Activated naive CD8-positive, alpha-beta T cell treated with anti-CD3 and anti-CD28 coated beads, Interleukin-2, amount 10 ng/mL, durations not matched to agents 7 days and 5 days (primary cell): ENCODE measurements around the gene MPHOSPH9. TPM values are rescaled to one million over a fixed set of nuclear protein-coding genes. Genes with fewer than 3 reads are reported as not detected.
A peak's percentile ranks its signal among the peaks of the same experiment; 100 is the strongest.

ENCODE experiments used
- ATAC-seq: fragments of 150-1000 bp; cut with Tn5 transposase; one replicate; pipeline ENCODE4 v1.10.0; 2021; ENCODE audit warnings: low read depth, moderate library complexity
- POLR2A ChIA-PET: fragments of 350-600 bp; sonication (Branson Sonifier 250); formaldehyde crosslinking; loops from one replicate; lab custom pipeline; 2021; ENCODE audit warnings: antibody characterized with exemption; lab: Charles Lee
- DNase-seq: peaks from one replicate; pipeline ENCODE4 v3.0.0; 2021
- H3K27ac Mint-ChIP-seq: one replicate; pipeline ENCODE4 v1.8.0; 2022; ENCODE audit warnings: mild to moderate bottlenecking, mixed read lengths
- H3K27me3 Mint-ChIP-seq: one replicate; pipeline ENCODE4 v1.8.0; 2022; ENCODE audit warnings: mild to moderate bottlenecking, moderate library complexity, mixed read lengths
- H3K36me3 Mint-ChIP-seq: one replicate; pipeline ENCODE4 v1.8.0; 2021; ENCODE audit warnings: mild to moderate bottlenecking, mixed read lengths
- H3K4me1 Mint-ChIP-seq: one replicate; pipeline ENCODE4 v1.8.0; 2021; ENCODE audit warnings: mixed read lengths
- H3K4me3 Mint-ChIP-seq: one replicate; pipeline ENCODE4 v1.8.0; 2022; ENCODE audit warnings: mild to moderate bottlenecking, moderate library complexity, mixed read lengths
- H3K9me3 Mint-ChIP-seq: one replicate; pipeline ENCODE4 v1.8.0; 2021; ENCODE audit warnings: mixed read lengths
- total RNA-seq, 2 experiments: library from RNA; stranded (reverse); gene quantifications; one replicate each; pipeline ENCODE4 v1.2.3, GENCODE V29; 2021

MPHOSPH9 gene
- total RNA-seq, 2 experiments from 2014 or later: 121 to 131 TPM

GRCh38 chr12:123149501-123150274 is 83.3 kb downstream of the MPHOSPH9 start:
- POLR2A ChIA-PET: interaction anchor here (1.0 to 6.0 kb wide), 4 partner anchors 29 to 132 kb away, joined by 3 to 36 read pairs (median 4); no protein-coding TSS in a partner anchor
- Mint-ChIP-seq H3K9me3 (no peaks in the 10 kb centered on the region), H3K4me1 (peaks cover 30% of the 10 kb centered on the region), H3K27me3 (peaks cover 3% of the 10 kb centered on the region), H3K36me3 (peaks cover 28% of the 10 kb centered on the region), H3K4me3 (peak overlapping the region; percentile 87), H3K27ac (peak overlapping the region; percentile 72)
- ATAC-seq: no peak
- DNase-seq: no peak

GRCh38 chr12:123149088-123149487 is 83.9 kb downstream of the MPHOSPH9 start:
- DNase-seq: no peak
- Mint-ChIP-seq H3K27me3 (peaks cover 3% of the 10 kb centered on the region), H3K4me1 (peaks cover 31% of the 10 kb centered on the region), H3K4me3 (peak overlapping the region; percentile 87), H3K9me3 (no peaks in the 10 kb centered on the region), H3K36me3 (peaks cover 28% of the 10 kb centered on the region), H3K27ac (no peak overlapping the region)
- no peak for ATAC-seq
- POLR2A ChIA-PET: interaction anchor here (1.0 to 6.0 kb wide), 3 partner anchors 28 to 73 kb away, joined by 3 to 36 read pairs (median 5); no protein-coding TSS in a partner anchor

DNA sequence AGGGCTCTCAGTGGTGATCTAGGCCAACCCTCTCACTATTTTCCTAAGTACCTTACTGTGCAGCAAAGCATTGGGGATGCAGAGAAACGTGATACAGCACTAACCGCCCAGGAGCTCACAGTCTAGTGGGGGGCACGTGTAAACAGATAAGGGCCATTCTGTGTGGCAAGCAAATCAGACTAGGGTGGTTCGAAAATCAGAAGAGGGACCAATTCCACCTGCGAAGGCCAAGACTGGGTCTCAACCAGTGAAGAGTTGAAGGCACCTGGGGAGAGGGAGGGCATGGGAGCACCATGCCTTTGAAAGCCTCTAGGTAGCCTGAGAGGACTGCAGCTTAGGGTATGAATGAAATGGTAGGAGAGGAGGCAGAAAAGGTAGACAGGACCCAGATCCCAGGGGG is 84.3 kb downstream of the MPHOSPH9 start:
- Mint-ChIP-seq H3K27ac (no peak overlapping the region), H3K27me3 (peaks cover 3% of the 10 kb centered on the region), H3K4me3 (no peak overlapping the region)

GRCh38 chr12:123148223-123148622 is 84.7 kb downstream of the MPHOSPH9 start:
- H3K36me3 Mint-ChIP-seq: peaks cover 21% of the 10 kb centered on the region
- H3K9me3 Mint-ChIP-seq: no peaks in the 10 kb centered on the region
- H3K4me3 Mint-ChIP-seq: no peak overlapping the region
- no peak overlapping the region for H3K27ac Mint-ChIP-seq
- no peak for ATAC-seq
- no peak for DNase-seq
- peaks cover 32% of the 10 kb centered on the region for H3K4me1 Mint-ChIP-seq
- POLR2A ChIA-PET: interaction anchor here (1.1 to 6.0 kb wide), 2 partner anchors 28 to 72 kb away, joined by 3 to 36 read pairs; no protein-coding TSS in a partner anchor
- H3K27me3 Mint-ChIP-seq: peaks cover 3% of the 10 kb centered on the region

More for the DNA sequence above, 84.3 kb downstream of the MPHOSPH9 start:
- POLR2A ChIA-PET: interaction anchor here (1.1 to 6.0 kb wide), 2 partner anchors 28 to 73 kb away, joined by 3 to 36 read pairs; no protein-coding TSS in a partner anchor
- H3K9me3 Mint-ChIP-seq: no peaks in the 10 kb centered on the region
- peaks cover 32% of the 10 kb centered on the region for H3K4me1 Mint-ChIP-seq
- DNase-seq (no peak), ATAC-seq (no peak)
- peaks cover 25% of the 10 kb centered on the region for H3K36me3 Mint-ChIP-seq

GRCh38 chr12:123145211-123145610 is 87.7 kb downstream of the MPHOSPH9 start:
- Mint-ChIP-seq H3K4me1 (peaks cover 29% of the 10 kb centered on the region), H3K27me3 (peaks cover 3% of the 10 kb centered on the region), H3K36me3 (peaks cover 12% of the 10 kb centered on the region), H3K4me3 (no peak overlapping the region), H3K27ac (no peak overlapping the region), H3K9me3 (no peaks in the 10 kb centered on the region)
- no peak for DNase-seq
- POLR2A ChIA-PET: no interaction called here
- no peak for ATAC-seq

DNA sequence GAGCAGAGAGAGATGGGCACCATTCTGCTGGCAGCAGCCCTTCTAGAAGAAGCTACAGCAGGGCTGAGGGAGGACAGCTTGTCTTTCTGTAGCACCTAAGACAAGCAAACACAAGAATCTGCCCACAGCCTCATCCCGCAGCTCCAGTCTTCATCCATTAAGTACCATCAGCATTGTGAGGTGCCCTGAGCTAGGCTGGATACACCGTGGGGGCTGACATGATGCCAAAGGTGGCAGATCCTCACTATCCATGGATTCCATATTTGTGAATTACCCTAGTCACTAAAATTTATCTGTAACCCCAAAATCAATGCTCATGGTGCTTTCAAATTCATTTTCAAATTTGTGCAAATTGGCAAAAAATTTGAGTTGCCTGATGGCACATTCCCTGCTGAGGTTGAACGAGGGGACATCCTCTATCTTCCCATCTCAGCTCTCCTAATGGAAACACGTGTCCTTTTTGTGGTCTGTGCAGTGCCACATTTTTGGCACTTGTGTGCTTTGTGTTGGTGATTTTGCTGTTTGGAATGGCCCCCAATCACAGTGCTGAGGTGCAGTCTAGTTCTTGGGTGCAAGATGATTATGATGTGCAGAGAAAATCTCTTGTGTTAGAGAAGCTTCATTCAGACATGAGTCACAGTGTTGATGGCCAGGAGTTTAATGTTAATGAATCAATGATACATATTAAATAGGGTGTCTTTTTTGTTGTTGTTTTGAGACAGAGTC is 89.0 kb downstream of the MPHOSPH9 start:
- no peak for DNase-seq
- H3K4me3 Mint-ChIP-seq: no peak overlapping the region
- no peaks in the 10 kb centered on the region for H3K9me3 Mint-ChIP-seq
- POLR2A ChIA-PET: interaction anchor here (0.9 to 1.5 kb wide), 2 partner anchors 12 to 101 kb away, joined by 3 to 4 read pairs; no protein-coding TSS in a partner anchor
- no peak overlapping the region for H3K27ac Mint-ChIP-seq
- H3K27me3 Mint-ChIP-seq: no peaks in the 10 kb centered on the region
- peaks cover 25% of the 10 kb centered on the region for H3K4me1 Mint-ChIP-seq
- ATAC-seq: no peak
- peaks cover 14% of the 10 kb centered on the region for H3K36me3 Mint-ChIP-seq

DNA sequence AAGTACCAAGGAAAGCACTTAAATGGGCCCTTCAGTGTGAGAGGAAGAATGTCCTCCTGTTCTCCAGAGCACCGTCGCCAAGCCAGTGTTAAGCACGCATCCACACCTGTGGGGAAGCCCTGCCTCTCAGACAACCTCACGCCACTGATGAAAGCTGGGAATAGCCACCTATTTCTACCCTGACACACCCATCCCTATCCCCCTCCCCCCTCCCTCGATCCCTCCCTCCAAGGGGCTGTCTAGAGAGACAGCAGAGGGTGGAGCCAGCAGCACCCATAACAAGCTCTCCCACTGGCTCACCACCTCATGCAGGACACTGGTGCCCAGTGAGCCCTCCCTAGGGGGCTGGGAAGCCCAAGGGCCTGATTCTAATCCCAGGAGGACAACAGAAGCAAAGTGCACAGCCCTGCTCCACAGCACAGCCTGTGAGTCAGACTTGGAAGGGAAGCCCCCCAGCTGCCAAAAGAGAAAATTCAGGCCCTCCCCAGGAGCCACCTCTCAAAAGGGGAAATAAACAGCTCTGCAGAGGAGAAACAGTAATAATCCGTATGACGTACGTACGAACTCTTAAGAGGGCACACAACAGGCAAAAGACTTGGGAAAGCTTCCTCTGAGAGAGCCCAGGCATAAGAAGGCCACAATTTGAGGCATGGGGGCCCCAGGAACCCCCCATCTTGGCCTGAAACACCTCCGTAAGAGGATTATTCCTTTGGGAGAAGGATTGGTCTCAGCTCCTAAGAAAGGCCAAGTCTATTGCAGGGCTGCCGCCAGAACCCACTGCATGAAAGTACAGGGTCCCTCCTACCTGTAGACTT is 89.8 kb downstream of the MPHOSPH9 start:
- H3K9me3 Mint-ChIP-seq: no peaks in the 10 kb centered on the region
- H3K36me3 Mint-ChIP-seq: peaks cover 10% of the 10 kb centered on the region
- H3K27ac Mint-ChIP-seq: no peak overlapping the region
- no peak overlapping the region for H3K4me3 Mint-ChIP-seq
- H3K27me3 Mint-ChIP-seq: no peaks in the 10 kb centered on the region
- DNase-seq (no peak), ATAC-seq (no peak)
- peaks cover 19% of the 10 kb centered on the region for H3K4me1 Mint-ChIP-seq
- POLR2A ChIA-PET: interaction anchor here (0.6 to 1.5 kb wide), 3 partner anchors 12 to 100 kb away, joined by 3 to 4 read pairs (median 4); partner anchors contain the start of gene MPHOSPH9

DNA sequence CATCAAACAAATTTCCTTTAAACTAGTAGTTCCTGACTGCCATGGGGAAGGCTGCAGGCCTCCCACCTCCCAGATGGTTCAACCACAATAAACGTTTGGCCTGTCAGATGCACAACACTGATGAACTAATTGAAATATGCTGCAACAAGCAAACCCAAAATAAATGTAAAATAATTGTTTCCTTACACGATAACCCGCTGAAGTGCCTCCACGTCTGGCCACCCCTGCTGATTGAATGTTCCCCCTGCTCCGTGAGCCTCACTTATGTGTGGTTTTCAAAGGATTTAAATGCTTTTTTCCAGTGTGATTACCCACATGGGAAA is 90.5 kb downstream of the MPHOSPH9 start:
- no peaks in the 10 kb centered on the region for H3K27me3 Mint-ChIP-seq
- DNase-seq: no peak
- no peak overlapping the region for H3K4me3 Mint-ChIP-seq
- ATAC-seq: no peak
- H3K9me3 Mint-ChIP-seq: no peaks in the 10 kb centered on the region
- H3K4me1 Mint-ChIP-seq: peaks cover 18% of the 10 kb centered on the region
- peaks cover 10% of the 10 kb centered on the region for H3K36me3 Mint-ChIP-seq
- H3K27ac Mint-ChIP-seq: no peak overlapping the region
- POLR2A ChIA-PET: interaction anchor here (2.4 kb wide), 1 partner anchor 9 kb away, joined by 7 read pairs; the partner anchor contains the start of gene PITPNM2

GRCh38 chr12:123141615-123142517 is 91.1 kb downstream of the MPHOSPH9 start:
- no peak for ATAC-seq
- H3K36me3 Mint-ChIP-seq: peaks cover 10% of the 10 kb centered on the region
- H3K27me3 Mint-ChIP-seq: no peaks in the 10 kb centered on the region
- no peaks in the 10 kb centered on the region for H3K9me3 Mint-ChIP-seq
- no peak overlapping the region for H3K4me3 Mint-ChIP-seq
- H3K27ac Mint-ChIP-seq: no peak overlapping the region
- no peak for DNase-seq
- POLR2A ChIA-PET: interaction anchor here (1.6 to 2.4 kb wide), 2 partner anchors 10 to 67 kb away, joined by 6 to 7 read pairs; partner anchors contain the start of gene PITPNM2
- H3K4me1 Mint-ChIP-seq: peaks cover 15% of the 10 kb centered on the region

- H3K9me3 Mint-ChIP-seq: no peaks in the 10 kb centered on the region
- H3K27me3 Mint-ChIP-seq: no peaks in the 10 kb centered on the region
- H3K4me3 Mint-ChIP-seq: no peak overlapping the region
- DNase-seq (no peak), ATAC-seq (no peak)
- no peak overlapping the region for H3K27ac Mint-ChIP-seq
- POLR2A ChIA-PET: interaction anchor here (0.5 to 2.4 kb wide), 4 partner anchors 10 to 92 kb away, joined by 3 to 7 read pairs (median 4); partner anchors contain the start of genes MPHOSPH9, MTRFR and PITPNM2
- H3K36me3 Mint-ChIP-seq: peaks cover 8% of the 10 kb centered on the region
- peaks cover 14% of the 10 kb centered on the region for H3K4me1 Mint-ChIP-seq
Observed at GRCh38 chr12:123140676-123141614, 92.0 kb downstream of the MPHOSPH9 start.
